HepG2 (cell line): ENCODE results near the gene RASA1. TPM values are rescaled to one million over a fixed set of nuclear protein-coding genes. Genes with fewer than 3 reads are reported as not detected.

ENCODE experiments used
- ATF2 ChIP-seq: sonication (generic); formaldehyde crosslinking; IDR thresholded peaks from 2 replicates; pipeline ENCODE4 v1.4.0; 2020; ENCODE audit warnings: missing genetic modification reagents
- BCL6 ChIP-seq: IDR thresholded peaks from 2 replicates; pipeline ENCODE4 v1.6.1; 2016; ENCODE audit warnings: missing genetic modification reagents, missing compliant biosample characterization
- CEBPB ChIP-seq: IDR thresholded peaks from 2 replicates; pipeline ENCODE4 v1.6.1; 2011; ENCODE audit warnings: low read depth, low read length, improper control_type of control experiment, borderline replicate concordance
- DDIT3 ChIP-seq: sonication (generic); formaldehyde crosslinking; IDR thresholded peaks from 2 replicates; pipeline ENCODE4 v1.4.0; 2020; ENCODE audit warnings: mild to moderate bottlenecking, missing genetic modification reagents
- HNRNPL ChIP-seq: fragments of 200-400 bp; formaldehyde crosslinking; IDR thresholded peaks from 2 replicates; pipeline ENCODE4 v1.6.1; 2017; ENCODE audit warnings: mild to moderate bottlenecking, low read depth, low read length
- ISX ChIP-seq: sonication (generic); formaldehyde crosslinking; conservative IDR thresholded peaks from 2 replicates; pipeline ENCODE4 v1.5.0; 2020; ENCODE audit warnings: missing genetic modification reagents
- MBNL3 ChIP-seq: fragments of 250-450 bp; sonication (Bioruptor Pico); conservative IDR thresholded peaks from 2 replicates; pipeline ENCODE4 v1.8.0; 2022; ENCODE audit warnings: mild to moderate bottlenecking, inconsistent platforms
- MTA3 ChIP-seq: sonication (generic); formaldehyde crosslinking; IDR thresholded peaks from 2 replicates; pipeline ENCODE4 v1.4.0; 2020; ENCODE audit warnings: missing genetic modification reagents
- MYNN ChIP-seq: sonication (generic); formaldehyde crosslinking; IDR thresholded peaks from 2 replicates; pipeline ENCODE4 v1.4.0; 2020; ENCODE audit warnings: mild to moderate bottlenecking, low read depth, missing genetic modification reagents
- NR2F6 ChIP-seq, 2 experiments: IDR thresholded peaks; 2 replicates each; pipeline ENCODE4 v1.6.1; 2016; ENCODE audit warnings: antibody characterized with exemption in 1 of 2, mild to moderate bottlenecking in 1 of 2
- PHF8 ChIP-seq: sonication (generic); formaldehyde crosslinking; IDR thresholded peaks from 2 replicates; pipeline ENCODE4 v1.5.0; 2020; ENCODE audit warnings: missing genetic modification reagents
- RBM39 ChIP-seq: fragments of 200-400 bp; formaldehyde crosslinking; IDR thresholded peaks from one replicate; pipeline ENCODE4 v1.6.1; 2018; ENCODE audit warnings: antibody characterized with exemption, mild to moderate bottlenecking, low read depth, low read length; ENCODE audit not compliant: poor library complexity, severe bottlenecking
- RXRA ChIP-seq: sonication (generic); formaldehyde crosslinking; IDR thresholded peaks from 2 replicates; pipeline ENCODE4 v1.5.1; 2020; ENCODE audit warnings: missing genetic modification reagents
- RXRB ChIP-seq: IDR thresholded peaks from 2 replicates; pipeline ENCODE4 v1.6.1; 2016; ENCODE audit warnings: borderline replicate concordance, missing genetic modification reagents, missing compliant biosample characterization
- SKI ChIP-seq: fragments of 450-650 bp; IDR thresholded peaks from one replicate; pipeline ENCODE4 v1.6.1; 2018; ENCODE audit warnings: mild to moderate bottlenecking; ENCODE audit not compliant: partially characterized antibody
- STAT6 ChIP-seq: sonication (generic); formaldehyde crosslinking; IDR thresholded peaks from 2 replicates; pipeline ENCODE4 v1.4.0; 2020; ENCODE audit warnings: missing genetic modification reagents, mild to moderate bottlenecking, borderline replicate concordance
- TAF1 ChIP-seq: sonication (generic); formaldehyde crosslinking; IDR thresholded peaks from 2 replicates; pipeline ENCODE4 v1.4.0; 2020; ENCODE audit warnings: missing genetic modification reagents
- ZFP82 ChIP-seq: sonication (generic); formaldehyde crosslinking; IDR thresholded peaks from 2 replicates; pipeline ENCODE4 v1.5.1; 2020; ENCODE audit warnings: mild to moderate bottlenecking, missing genetic modification reagents, borderline replicate concordance
- ZMAT5 ChIP-seq: sonication (generic); formaldehyde crosslinking; IDR thresholded peaks from 2 replicates; pipeline ENCODE4 v1.5.0; 2020; ENCODE audit warnings: mild to moderate bottlenecking, low read depth, missing genetic modification reagents, borderline replicate concordance
- ZNF160 ChIP-seq: sonication (generic); formaldehyde crosslinking; IDR thresholded peaks from 2 replicates; pipeline ENCODE4 v1.8.0; 2022; ENCODE audit warnings: mild to moderate bottlenecking, inconsistent platforms, missing genetic modification reagents
- ZNF660 ChIP-seq: sonication (generic); formaldehyde crosslinking; IDR thresholded peaks from 2 replicates; pipeline ENCODE4 v1.5.1; 2020; ENCODE audit warnings: mild to moderate bottlenecking, low read depth, missing genetic modification reagents, borderline replicate concordance
- ZNF781 ChIP-seq: sonication (generic); formaldehyde crosslinking; IDR thresholded peaks from 2 replicates; pipeline ENCODE4 v1.5.1; 2020; ENCODE audit warnings: borderline replicate concordance, mild to moderate bottlenecking, missing genetic modification reagents; ENCODE audit errors: not compliant biosample characterization
- ZNF800 ChIP-seq: sonication (generic); formaldehyde crosslinking; IDR thresholded peaks from 2 replicates; pipeline ENCODE4 v1.4.0; 2020; ENCODE audit warnings: missing genetic modification reagents
- polyA plus RNA-seq, 8 experiments: library from polyadenylated mRNA; depleted of rRNA in 3 of 8; stranded (reverse) in 7 of 8; unstranded in 1 of 8; fragments of >200 nt; fragmentation: Illumina TruSeq in 4 of 8; extraction: Trizol in 4 of 8; gene quantifications; 2 replicates each; pipeline versions ENCODE4 v1.2.1 to v1.2.3, GENCODE V29; 2011 to 2016; ENCODE audit warnings: low read depth in 4 of 8, missing spikeins in 1 of 8, mixed read lengths in 1 of 8; ENCODE audit not compliant: insufficient read depth in 1 of 8
- total RNA-seq, 5 experiments: library from RNA; depleted of rRNA; stranded (reverse); fragments of >200 nt; fragmentation: Illumina TruSeq; extraction: Trizol; gene quantifications; 2 replicates each; pipeline ENCODE4 v1.2.3, GENCODE V29; 2016; ENCODE audit warnings: low read depth in 1 of 5

RASA1 gene
- total and polyA plus RNA-seq, 2 of the 13 experiments (the other 11 are each of a cell fraction or from before 2014, with no cell fraction given) = 19.5 to 20.5 TPM

- TF ChIP-seq ZMAT5 (no peak), STAT6 (CRISPR knock-in tag) (peak; percentile 53; the same call in 1 of the 2 replicates), CEBPB (no peak; the same call in 1 of the 2 replicates), PHF8 (peak; percentile 90), ZFP82 (CRISPR knock-in tag) (no peak), RBM39 (peak; percentile 24), ZNF800 (no peak), MYNN (no peak), NR2F6 (IDR thresholded peaks at IDR 0.05) (no peak), NR2F6 (CRISPR knock-in tag; IDR thresholded peaks at IDR 0.05) (peak; percentile 23; the same call in 1 of the 2 replicates), ZNF660 (CRISPR knock-in tag) (no peak), MBNL3 (CRISPR knock-in tag) (no peak), ISX (CRISPR knock-in tag) (no peak), TAF1 (CRISPR knock-in tag) (peak; percentile 89), HNRNPL (0 out of 2 replicates have a peak, but pooled peaks have one; percentile 18), SKI (peak; percentile 22), ZNF160 (CRISPR knock-in tag) (no peak), BCL6 (CRISPR knock-in tag) (0 out of 2 replicates have a peak, but pooled peaks have one; percentile 22), MTA3 (CRISPR knock-in tag) (no peak), RXRB (CRISPR knock-in tag) (peak; percentile 66; the same call in 1 of the 2 replicates), ZNF781 (CRISPR knock-in tag) (peak; percentile 31), RXRA (CRISPR knock-in tag) (no peak; the same call in 1 of the 2 replicates), DDIT3 (CRISPR knock-in tag) (no peak), ATF2 (CRISPR knock-in tag) (peak; percentile 72)
Observed at GRCh38 chr5:87412630-87413342, 145.1 kb downstream of the RASA1 start, which contains the start of gene CCNH (continued).
